HG03521 (cell line): Measurements from ENCODE around the gene CRADD.
"Not testable (repeated sequence)": the region's sequence is repeated elsewhere in the genome, so short reads cannot be mapped to it uniquely, and the experiment has no call there.

Experiments used
- ATAC-seq: cut with Tn5 transposase; IDR thresholded peaks from one replicate; pipeline ENCODE4 v1.9.1; 2021; ENCODE audit warnings: mild to moderate bottlenecking, moderate library complexity; ENCODE audit not compliant: unreplicated experiment

CRADD gene

DNA sequence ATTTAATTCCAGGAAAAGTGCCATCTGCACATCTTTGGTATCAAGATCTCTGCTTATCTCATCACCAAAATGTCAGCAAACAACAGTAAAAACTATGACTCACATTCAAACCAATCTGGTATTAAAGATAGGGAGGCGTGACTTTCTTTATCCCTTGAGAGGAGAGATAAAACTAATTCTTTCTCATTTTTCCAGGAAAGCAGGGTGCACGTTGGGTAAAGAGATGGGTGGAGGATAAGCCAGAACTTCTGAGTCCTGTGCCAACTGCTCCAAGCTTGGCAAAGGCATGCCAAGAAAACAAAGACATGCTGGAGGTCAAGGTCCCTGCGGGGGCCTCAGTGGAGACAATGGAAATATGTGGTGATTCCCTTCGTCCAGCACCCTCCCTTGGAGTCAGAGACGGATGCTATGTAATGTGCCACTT lies 245.4 kb downstream of the CRADD start:
- no peak for ATAC-seq

DNA sequence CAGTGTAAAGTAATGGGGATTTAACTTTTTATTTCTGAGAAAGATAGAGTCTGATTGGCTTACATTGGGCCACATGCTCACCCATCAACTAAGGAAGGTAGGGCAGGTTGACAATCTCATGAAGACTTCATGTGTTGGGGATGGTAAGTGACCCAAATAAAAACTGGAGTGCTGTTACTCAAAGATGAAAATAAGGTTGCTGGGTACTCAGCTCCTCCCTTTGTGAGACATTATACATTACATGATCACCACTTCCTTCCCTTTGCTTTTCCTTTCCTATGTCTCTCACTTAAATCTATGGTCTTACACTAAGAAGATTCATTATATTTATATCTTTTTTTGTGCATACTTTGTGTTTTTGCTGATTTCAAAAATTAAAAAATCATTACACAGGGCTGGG lies 247.2 kb downstream of the CRADD start:
- no peak for ATAC-seq

DNA sequence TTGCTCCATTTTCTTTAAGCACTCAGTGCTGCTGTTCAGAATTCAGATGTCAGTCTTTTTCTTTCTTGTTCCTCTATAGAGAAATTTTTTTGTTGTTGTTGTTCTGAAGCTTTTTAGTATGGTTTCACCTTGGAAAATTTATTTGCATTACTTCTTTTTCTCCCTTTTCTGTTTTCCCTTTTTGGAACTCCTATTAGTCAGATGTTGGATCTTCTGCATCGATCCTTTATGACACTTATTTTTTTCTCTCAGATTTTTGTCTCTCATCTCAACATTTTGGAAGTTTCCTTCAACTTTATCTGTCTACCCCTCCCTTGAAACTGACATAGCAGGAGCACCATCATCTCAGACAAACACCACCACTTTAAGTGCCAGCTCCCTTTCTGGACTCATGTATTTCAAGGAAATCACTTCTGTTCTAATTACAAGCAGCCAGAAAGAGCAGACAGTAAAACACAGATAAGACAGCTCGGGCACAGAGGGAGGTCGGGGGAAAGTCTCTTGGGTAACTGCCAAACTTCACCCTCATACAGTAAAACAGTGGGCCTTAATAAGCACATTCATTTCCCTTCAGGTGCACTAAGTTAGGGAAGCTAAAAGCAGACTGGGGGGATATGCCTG lies 248.5 kb downstream of the CRADD start:
- no peak for ATAC-seq

DNA sequence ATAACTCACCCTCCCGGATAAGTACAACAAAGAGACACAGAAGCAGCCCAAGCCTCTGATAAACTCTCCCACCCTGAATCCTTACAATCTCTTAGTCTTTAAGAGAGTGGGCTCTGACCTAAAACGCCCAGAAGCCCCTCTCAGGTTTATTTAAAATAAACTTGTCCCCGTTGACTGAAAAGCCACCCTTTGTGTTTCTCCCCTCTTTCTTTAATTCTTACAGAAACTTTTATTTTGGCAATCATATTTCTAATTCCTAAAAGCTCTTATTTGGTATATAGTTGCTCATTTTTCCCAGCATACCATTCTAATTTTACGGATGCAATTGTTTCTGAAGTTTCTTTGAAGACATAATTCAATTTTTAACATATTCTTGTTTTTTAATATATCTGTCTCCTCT lies 249.1 kb downstream of the CRADD start:
- no peak for ATAC-seq

DNA sequence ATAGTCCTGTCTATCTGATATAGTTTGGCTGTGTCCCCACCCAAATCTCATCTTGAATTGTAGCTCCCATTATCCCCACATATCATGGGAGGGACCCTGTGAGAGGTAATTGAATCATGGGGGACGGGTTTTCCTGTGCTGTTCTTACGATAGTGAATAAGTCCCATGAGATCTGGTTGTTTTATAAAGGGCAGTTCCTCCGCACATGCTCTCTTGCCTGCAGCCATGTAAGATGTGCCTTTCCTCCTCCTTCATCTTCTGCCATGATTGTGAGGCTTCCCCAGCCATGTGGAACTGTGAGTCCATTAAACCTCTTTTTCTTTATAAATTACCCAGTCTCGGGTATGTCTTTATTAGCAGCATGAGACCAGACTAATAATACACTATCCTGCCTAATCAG lies 251.9 kb downstream of the CRADD start:
- ATAC-seq, result not testable (repeated sequence)

DNA sequence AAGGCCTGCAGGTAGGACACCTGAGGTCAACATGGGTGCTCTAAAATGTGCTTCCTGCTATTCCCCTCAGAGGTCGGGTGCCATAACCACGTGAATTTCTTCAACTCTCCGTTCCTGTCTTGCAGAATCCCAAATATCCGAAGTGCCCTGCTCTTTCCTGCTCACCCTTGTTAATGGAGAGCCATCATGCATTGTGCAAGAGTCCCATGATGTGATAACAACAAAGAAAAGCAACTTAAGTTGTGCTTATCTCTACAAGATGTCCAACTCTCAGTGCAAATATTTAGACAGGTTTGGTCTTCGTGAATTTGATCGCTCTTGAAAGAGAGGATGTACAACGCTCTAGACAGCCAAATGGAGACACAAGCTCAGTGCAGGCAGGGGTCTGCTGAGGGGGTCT lies 260.6 kb downstream of the CRADD start:
- no peak for ATAC-seq

DNA sequence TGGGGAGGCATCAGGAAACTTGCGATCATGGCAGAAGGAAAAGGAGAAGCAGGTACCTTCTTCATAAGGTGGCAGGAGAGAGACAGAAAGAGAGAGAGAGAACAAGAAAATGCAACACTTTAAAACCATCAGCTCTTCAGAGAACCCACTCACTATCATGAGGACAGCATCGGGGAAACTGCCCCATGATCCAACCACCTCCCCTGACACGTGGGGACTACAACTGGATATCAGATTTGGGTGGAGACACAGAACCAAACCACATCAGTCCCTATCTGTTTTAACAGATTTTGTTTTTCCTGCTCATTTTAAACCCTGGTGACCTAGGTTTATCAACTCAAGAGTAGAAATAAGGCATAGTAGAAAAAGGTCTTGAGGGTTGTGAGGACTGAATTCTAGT lies 261.1 kb downstream of the CRADD start:
- no peak for ATAC-seq

DNA sequence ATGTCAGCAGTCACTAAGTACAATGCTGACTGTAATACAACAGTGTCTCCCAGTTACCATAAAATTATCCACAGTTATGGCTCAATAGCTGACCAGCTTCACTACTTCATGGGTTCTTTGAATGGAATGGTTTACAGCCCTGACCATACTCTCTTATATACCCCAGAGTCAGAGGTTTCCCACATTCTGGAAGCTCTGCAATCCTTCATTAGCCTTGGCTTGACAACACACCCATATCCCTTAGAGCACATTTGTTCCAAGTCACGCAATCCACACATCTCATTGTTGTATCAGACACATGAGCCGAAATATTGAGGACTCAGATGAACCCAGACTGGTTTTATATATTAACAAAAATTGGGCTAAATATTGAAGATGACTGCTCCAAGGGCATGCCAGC lies 261.8 kb downstream of the CRADD start:
- no peak for ATAC-seq

DNA sequence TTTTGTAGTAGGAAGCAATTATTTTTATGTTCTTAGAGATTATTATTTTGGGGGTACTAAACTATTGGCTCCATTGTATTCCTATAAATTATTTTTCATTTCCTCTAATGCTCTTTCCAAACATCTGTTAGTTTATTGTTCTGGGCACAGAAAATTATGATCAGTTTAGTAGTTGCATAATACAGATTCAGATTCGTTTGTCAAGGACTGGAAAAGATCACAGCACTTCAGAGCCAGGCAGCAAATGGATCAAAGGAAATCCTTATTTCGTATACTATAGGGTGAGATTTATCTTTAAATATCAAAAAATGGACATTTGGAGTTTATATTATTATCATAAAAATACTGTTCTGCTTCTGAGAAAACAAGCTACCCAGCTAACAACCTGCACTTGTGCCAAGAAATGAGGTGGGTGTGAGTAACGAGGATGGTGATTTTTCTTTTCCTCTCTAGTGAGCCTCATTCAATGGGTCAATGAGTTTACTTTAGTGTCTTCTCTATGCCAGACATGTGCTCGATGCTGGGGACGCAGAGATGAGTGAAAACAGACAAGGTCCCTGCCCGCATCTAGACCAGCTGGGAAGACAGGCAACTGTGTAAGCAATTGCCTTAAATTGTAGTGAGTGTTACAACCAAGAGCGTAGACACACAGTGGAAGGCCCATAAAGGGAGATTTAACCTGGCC lies 262.6 kb downstream of the CRADD start:
- ATAC-seq, result no peak

DNA sequence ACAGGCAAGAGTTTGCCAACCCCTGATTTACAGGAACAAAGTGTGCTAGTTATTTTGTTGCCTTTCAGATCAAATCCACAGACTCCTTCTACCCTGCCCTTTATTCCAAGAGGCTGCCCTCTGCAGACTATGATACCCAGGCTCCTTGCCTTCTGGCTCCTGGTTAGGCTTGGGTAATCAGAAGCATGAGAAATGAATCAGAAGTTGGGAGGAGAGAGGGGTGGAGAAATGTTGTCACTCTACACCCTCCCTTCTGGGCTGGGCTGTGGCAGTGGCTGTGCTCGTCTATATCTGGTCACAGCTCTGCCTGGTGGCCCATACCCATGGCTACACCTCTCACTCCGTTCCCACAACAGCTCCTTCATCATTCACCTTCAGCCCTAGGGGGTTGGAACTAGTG lies 266.6 kb downstream of the CRADD start:
- no peak for ATAC-seq

DNA sequence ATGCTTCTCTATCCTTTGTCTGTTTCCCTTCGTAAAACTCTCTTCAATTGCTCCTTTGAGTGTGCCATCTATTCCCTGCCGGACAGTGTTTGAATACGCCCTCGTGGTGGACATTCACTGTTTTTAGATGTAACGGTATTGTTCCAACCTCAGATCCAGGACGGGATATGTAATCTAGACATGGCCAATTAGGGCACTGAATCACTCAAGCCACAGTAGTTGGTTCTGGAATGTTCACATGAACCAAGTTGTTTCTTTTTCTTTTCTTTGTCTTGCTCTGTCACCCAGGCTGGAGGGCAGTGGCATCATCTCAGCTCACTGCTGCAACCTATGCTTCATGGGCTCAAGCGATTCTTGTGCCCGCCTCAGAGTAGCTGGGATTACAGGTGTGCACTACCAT lies 267.0 kb downstream of the CRADD start:
- ATAC-seq, result no peak
